Endothelial cell (in vitro differentiated cells): ENCODE results near the gene SLC66A2. TPM values are rescaled to one million over a fixed set of nuclear protein-coding genes. Genes with fewer than 3 reads are reported as not detected.
A peak's percentile ranks its signal among the peaks of the same experiment; 100 is the strongest.

Experiments
- DNase-seq: peaks from one replicate; pipeline ENCODE4 v3.0.0; 2021; ENCODE audit warnings: low spot score
- H3K27ac Mint-ChIP-seq: one replicate; pipeline ENCODE4 v1.8.0; 2021; ENCODE audit warnings: mixed read lengths, inconsistent platforms; ENCODE audit not compliant: unreplicated experiment
- H3K27me3 Mint-ChIP-seq: one replicate; pipeline ENCODE4 v1.8.0; 2021; ENCODE audit warnings: mild to moderate bottlenecking, moderate library complexity, mixed read lengths, inconsistent platforms; ENCODE audit not compliant: unreplicated experiment
- H3K36me3 Mint-ChIP-seq: one replicate; pipeline ENCODE4 v1.8.0; 2021; ENCODE audit warnings: mild to moderate bottlenecking, low read depth, mixed read lengths, inconsistent platforms; ENCODE audit not compliant: unreplicated experiment
- H3K4me1 Mint-ChIP-seq: one replicate; pipeline ENCODE4 v1.8.0; 2021; ENCODE audit warnings: mild to moderate bottlenecking, mixed read lengths, inconsistent platforms; ENCODE audit not compliant: unreplicated experiment
- H3K4me3 Mint-ChIP-seq: one replicate; pipeline ENCODE4 v1.8.0; 2021; ENCODE audit warnings: mild to moderate bottlenecking, mixed read lengths, inconsistent platforms; ENCODE audit not compliant: unreplicated experiment
- H3K9me3 Mint-ChIP-seq: one replicate; pipeline ENCODE4 v1.8.0; 2021; ENCODE audit warnings: mixed read lengths, inconsistent platforms; ENCODE audit not compliant: unreplicated experiment
- total RNA-seq: library from RNA; stranded (reverse); fragmentation: NEBNext Ultra II Directional; extraction: Animal tissue kit (Norgen Biotek cat#: 25700); gene quantifications from one replicate; pipeline ENCODE4 v1.2.1, GENCODE V29; 2021; ENCODE audit not compliant: unreplicated experiment
- TF ChIP-seq, protein P1 (sequence below): fragments of 200-600 bp; sonication (generic); IDR thresholded peaks from one replicate; pipeline ENCODE4 v1.5.0; 2021; ENCODE audit warnings: antibody characterized with exemption; ENCODE audit not compliant: unreplicated experiment

Gene SLC66A2
- total RNA-seq, 1 donor from 2014 or later, result 31.8 TPM

DNA sequence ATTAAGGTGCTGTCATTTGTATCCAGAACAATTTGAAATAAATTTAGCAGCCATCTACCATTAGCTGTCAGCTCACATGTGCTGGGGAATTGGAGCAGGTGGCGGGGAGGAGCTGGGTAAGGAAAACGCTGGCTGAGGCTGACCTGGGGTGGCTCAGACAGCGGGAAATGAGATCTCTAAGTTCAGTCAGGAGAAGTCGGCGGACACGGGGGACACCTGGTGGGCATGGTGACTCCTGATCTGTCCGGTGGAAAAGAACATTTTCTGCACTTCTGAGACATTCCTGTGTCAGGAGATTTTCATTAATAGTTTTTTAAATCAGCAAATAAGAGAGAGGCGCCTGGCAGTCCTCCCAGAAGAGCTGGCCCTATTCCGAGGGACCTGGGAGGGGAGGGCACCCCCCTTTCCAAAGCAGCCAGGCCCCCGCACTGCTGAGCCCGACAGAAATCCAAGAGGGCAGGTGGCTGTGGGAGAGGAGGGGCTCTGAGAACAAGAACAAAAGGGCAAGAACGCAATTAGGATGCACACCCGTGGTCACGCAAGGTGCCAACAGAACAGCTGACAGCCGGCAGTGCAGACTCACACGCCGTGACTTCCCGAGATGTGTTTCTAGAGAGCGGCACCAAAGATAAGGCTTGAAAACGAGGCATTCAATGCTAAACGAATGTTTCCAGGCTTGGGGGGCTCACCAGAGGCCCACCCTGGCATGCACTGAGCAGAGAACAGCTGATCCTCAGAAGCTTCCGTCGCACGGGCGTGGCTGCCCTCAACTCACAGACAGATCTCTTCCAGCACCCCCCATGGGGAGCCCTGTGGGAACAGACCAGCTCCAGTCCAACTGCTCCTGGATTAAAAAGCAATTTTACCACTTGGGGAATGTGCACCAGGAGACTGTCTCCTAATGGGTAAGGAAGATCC is 26.4 kb downstream of the SLC66A2 start:
- DNase-seq, result peak; percentile 2
- H3K9me3 Mint-ChIP-seq, result peaks cover 5% of the 10 kb centered on the region
- no peak overlapping the region for H3K4me3 Mint-ChIP-seq
- H3K27me3 Mint-ChIP-seq, result peaks cover 9% of the 10 kb centered on the region
- TF ChIP-seq, protein P1, sequence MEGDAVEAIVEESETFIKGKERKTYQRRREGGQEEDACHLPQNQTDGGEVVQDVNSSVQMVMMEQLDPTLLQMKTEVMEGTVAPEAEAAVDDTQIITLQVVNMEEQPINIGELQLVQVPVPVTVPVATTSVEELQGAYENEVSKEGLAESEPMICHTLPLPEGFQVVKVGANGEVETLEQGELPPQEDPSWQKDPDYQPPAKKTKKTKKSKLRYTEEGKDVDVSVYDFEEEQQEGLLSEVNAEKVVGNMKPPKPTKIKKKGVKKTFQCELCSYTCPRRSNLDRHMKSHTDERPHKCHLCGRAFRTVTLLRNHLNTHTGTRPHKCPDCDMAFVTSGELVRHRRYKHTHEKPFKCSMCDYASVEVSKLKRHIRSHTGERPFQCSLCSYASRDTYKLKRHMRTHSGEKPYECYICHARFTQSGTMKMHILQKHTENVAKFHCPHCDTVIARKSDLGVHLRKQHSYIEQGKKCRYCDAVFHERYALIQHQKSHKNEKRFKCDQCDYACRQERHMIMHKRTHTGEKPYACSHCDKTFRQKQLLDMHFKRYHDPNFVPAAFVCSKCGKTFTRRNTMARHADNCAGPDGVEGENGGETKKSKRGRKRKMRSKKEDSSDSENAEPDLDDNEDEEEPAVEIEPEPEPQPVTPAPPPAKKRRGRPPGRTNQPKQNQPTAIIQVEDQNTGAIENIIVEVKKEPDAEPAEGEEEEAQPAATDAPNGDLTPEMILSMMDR, result no peak
- H3K36me3 Mint-ChIP-seq, result peaks cover 35% of the 10 kb centered on the region
- H3K4me1 Mint-ChIP-seq, result no peaks in the 10 kb centered on the region
- H3K27ac Mint-ChIP-seq, result no peak overlapping the region

DNA sequence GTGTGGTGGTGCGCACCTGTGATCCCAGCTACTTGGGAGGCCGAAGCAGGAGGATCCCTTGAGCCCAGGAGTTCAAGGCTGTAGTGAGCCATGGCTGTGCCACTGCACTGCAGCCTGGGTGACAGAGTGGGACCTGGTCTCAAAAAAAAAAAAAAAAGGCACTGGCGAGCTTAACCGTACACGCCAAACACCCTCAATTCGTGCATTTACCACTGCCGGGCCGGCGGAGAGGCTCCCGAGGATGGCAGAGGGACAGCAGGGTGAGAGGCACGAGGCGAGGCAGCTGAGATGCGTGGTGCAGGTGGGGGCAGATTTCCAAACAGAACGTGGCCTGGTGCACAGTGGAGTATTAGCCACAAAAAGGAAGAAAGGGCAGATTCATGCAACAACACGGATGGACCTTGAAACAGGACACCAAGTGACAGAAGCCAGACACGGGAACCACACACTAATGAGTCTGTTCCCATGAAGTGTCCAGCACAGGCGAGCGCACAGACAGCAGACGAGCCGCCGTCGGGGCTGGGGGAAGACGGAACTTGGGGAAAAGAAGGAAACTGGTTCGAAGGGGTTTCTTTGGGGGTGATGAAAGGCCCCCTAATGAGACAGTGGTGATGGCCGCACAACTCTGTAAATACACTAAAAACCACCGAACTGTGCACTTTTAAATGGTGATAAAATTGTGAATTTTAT is 27.4 kb downstream of the SLC66A2 start:
- DNase-seq, result no peak
- peak overlapping the region; percentile 37 for H3K4me3 Mint-ChIP-seq
- no peaks in the 10 kb centered on the region for H3K4me1 Mint-ChIP-seq
- H3K36me3 Mint-ChIP-seq, result peaks cover 28% of the 10 kb centered on the region
- peaks cover 9% of the 10 kb centered on the region for H3K27me3 Mint-ChIP-seq
- no peaks in the 10 kb centered on the region for H3K9me3 Mint-ChIP-seq
- no peak overlapping the region for H3K27ac Mint-ChIP-seq
- TF ChIP-seq, protein P1, result no peak

DNA sequence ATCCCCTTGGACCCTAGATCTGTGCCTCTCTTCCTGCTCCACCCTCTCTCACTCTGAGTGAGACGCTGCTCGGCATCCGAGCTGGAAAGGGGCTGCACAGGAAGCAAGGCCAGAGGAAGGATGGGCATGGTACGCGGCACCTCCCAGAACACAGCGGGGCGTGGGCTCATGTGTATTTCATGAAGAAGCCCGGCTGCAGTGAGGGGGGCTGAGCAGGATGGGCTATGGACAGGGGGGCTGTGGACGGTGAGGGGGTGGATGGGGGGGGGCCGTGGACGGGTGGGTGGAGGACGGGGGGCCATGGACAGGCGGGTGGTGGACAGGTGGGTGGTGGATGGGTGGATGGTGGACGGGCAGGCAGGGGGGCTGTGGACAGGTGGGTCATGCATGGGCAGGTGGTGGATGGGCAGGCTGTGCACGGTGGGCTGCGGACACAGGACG is 28.5 kb downstream of the SLC66A2 start:
- TF ChIP-seq, protein P1, result no peak
- no peaks in the 10 kb centered on the region for H3K9me3 Mint-ChIP-seq

DNA sequence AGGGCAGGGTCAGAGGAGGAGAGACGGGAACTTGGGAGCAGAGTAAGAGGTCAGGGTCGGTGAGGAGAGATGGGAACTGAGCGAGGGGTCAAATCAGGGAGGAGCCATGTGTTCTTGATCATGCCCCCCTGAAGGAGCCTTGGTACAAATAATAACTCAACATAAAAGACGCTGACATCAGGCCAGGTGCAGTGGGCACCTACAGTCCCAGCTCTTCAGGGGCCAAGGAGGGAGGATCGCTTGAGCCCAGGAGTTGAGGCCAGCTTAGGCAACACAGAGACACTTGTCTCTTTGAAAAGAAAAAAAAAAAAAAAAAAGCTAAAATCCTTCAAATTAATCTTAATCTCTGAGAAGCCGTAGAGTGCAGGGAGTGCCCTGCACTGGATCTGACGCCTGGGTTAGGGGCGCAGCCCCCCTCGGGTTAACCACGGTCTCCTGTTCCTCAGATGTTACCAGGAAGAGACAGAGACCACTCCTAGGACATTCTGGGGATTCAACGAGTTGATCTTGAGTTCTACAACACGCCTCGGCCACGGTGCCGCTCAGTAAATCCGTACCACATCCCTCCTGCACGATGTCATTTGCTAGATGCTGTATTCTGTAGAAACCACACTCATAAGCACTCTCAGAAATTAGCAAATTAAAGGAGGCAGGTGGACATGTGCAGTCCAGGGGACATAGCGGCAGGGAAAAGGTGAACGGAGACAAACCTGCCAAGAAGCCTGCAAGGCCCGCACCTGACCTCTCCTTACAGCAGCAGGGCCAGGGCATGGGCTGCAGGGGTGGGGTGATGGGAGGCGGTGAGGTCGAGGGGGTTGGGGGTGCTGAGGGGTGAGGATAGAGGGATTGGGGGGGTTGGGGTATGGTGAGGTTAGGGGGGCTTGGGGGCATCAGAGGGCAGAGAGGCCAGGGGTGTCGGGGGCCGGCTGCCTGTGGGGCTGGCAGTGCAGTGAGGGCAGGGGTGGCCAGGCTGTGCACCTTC is 29.2 kb downstream of the SLC66A2 start:
- H3K27me3 Mint-ChIP-seq, result peaks cover 17% of the 10 kb centered on the region
- H3K4me1 Mint-ChIP-seq, result no peaks in the 10 kb centered on the region
- H3K4me3 Mint-ChIP-seq, result no peak overlapping the region
- TF ChIP-seq, protein P1, result no peak
- H3K27ac Mint-ChIP-seq, result no peak overlapping the region
- H3K36me3 Mint-ChIP-seq, result peaks cover 32% of the 10 kb centered on the region
- no peak for DNase-seq
- H3K9me3 Mint-ChIP-seq, result no peaks in the 10 kb centered on the region

More for the DNA sequence above, 28.5 kb downstream of the SLC66A2 start:
- H3K36me3 Mint-ChIP-seq, result peaks cover 26% of the 10 kb centered on the region
- peaks cover 13% of the 10 kb centered on the region for H3K27me3 Mint-ChIP-seq
- no peak overlapping the region for H3K27ac Mint-ChIP-seq
- no peak overlapping the region for H3K4me3 Mint-ChIP-seq
- no peaks in the 10 kb centered on the region for H3K4me1 Mint-ChIP-seq
- peak; percentile 1 for DNase-seq
